ENCODE measurements around the gene GPR39. TPM values are rescaled to one million over a fixed set of nuclear protein-coding genes. Genes with fewer than 3 reads are reported as not detected.

The GPR39 gene
- polyA plus RNA-seq, 4 donors: 3.8 to 12.6 (median 5.3) TPM

DNA sequence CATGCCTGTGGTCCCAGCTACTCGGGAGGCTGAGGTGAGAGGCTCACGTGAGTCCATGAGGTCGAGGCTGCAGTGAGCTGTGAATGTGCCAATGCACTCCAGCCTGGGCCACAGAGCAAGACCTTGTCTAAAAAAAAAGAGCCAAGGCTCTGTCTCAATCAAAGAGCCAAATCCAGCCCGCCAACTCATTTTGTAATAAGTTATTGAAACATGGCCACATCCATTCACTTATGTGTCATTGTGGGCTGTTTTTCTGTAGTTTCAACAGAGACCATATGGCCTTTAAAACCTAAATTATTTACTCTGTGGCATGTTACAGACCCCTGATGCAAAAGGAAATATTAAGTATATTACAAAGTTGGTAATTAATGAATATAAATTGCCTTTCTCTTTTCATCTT is 60.8 kb downstream of the GPR39 start:
- Histone ChIP-seq H3K4me3 (ENCODE audit: low read depth in 1 of 3, low read length in 3 of 3) (no peak overlapping the region), H3K27ac (ENCODE audit: low read depth in 1 of 3, low read length in 2 of 3) (no peak overlapping the region), H3K36me3 (ENCODE audit: control insufficient read depth in 3 of 3, insufficient read depth in 2 of 3, low read depth in 1 of 3, low read length in 3 of 3) (no peaks in the 10 kb centered on the region), H3K27me3 (ENCODE audit: control insufficient read depth in 3 of 3, insufficient read depth in 3 of 3, low read length in 3 of 3) (no peaks in the 10 kb centered on the region), H3K4me1 (ENCODE audit: control insufficient read depth in 3 of 3, insufficient read depth in 2 of 3, low read depth in 1 of 3, low read length in 2 of 3) (no peaks in the 10 kb centered on the region), H3K9me3 (ENCODE audit: control insufficient read depth in 2 of 2, insufficient read depth in 1 of 2, low read depth in 1 of 2, low read length in 1 of 2) (peaks cover 0 to 14% of the 10 kb centered on the region in 2 donors)
- no peak for DNase-seq
- FAIRE-seq: no peak
- 85 to 92% (median 88%) methylated on average over 4 of the region's 4 CpGs for WGBS, 3 donors

DNA sequence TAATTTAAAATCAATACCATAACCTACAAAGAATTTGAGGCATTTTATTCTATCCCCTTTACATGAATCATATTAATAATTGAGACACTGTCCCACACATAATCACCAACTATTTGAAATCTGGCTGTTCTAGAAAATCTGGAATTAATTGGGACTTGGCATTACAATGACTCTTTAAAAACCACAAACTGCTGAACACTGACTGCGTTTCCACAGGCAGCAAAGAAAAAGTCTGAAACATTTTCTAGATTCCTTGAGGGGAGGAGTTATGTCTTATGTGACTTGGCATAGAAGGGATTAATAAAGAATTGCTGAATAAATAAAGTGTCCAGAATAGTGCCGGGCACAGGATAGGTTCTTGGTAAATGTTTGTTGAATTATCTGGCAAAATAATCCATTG is 61.4 kb downstream of the GPR39 start:
- no peak for FAIRE-seq
- no peak for DNase-seq
- peaks cover 0 to 14% of the 10 kb centered on the region in 2 donors for H3K9me3 ChIP-seq (ENCODE audit: control insufficient read depth in 2 of 2, insufficient read depth in 1 of 2, low read depth in 1 of 2, low read length in 1 of 2)
- no peak overlapping the region for H3K27ac ChIP-seq (ENCODE audit: low read depth in 1 of 3, low read length in 2 of 3)
- no peaks in the 10 kb centered on the region for H3K36me3 ChIP-seq (ENCODE audit: control insufficient read depth in 3 of 3, insufficient read depth in 2 of 3, low read depth in 1 of 3, low read length in 3 of 3)
- WGBS, 3 donors: 56 to 87% (median 67%) methylated on average over 2 of the region's 2 CpGs
- no peaks in the 10 kb centered on the region for H3K27me3 ChIP-seq (ENCODE audit: control insufficient read depth in 3 of 3, insufficient read depth in 3 of 3, low read length in 3 of 3)
- no peaks in the 10 kb centered on the region for H3K4me1 ChIP-seq (ENCODE audit: control insufficient read depth in 3 of 3, insufficient read depth in 2 of 3, low read depth in 1 of 3, low read length in 2 of 3)
- H3K4me3 ChIP-seq (ENCODE audit: low read depth in 1 of 3, low read length in 3 of 3): no peak overlapping the region

DNA sequence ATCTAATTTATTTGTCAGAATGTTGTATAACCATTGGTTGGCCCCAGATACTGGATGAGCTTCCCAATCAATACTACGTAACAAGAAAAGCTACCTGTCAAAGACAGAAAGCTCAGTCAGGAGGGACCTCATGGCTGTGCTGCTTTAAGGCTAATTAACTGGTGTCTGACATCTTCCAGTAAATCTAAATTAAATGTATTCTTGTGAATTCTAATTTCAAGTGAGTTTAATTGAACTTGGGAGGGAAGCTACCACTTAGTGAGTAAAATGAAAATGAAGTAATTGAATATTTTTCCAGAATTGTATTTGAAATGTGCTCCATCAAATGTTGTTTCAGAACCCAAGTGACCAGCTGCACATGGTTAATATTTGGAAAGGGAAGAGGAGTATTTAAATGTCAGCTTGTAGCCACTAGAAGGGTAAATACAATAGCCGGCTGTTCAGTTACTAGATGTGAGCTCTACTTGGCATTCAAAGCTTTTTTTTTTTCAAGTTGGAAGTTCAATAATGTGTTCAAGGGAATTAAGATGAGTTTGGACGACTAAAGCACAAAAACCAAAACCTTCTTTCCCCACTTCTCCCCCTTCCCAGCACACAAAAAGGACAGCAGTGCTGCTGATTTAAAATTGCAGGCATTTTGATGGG is 62.0 kb downstream of the GPR39 start:
- Histone ChIP-seq H3K9me3 (ENCODE audit: control insufficient read depth in 2 of 2, insufficient read depth in 1 of 2, low read depth in 1 of 2, low read length in 1 of 2) (peaks cover 0 to 12% of the 10 kb centered on the region in 2 donors), H3K36me3 (ENCODE audit: control insufficient read depth in 3 of 3, insufficient read depth in 2 of 3, low read depth in 1 of 3, low read length in 3 of 3) (no peaks in the 10 kb centered on the region), H3K4me3 (ENCODE audit: low read depth in 1 of 3, low read length in 3 of 3) (no peak overlapping the region), H3K27ac (ENCODE audit: low read depth in 1 of 3, low read length in 2 of 3) (no peak overlapping the region), H3K27me3 (ENCODE audit: control insufficient read depth in 3 of 3, insufficient read depth in 3 of 3, low read length in 3 of 3) (no peaks in the 10 kb centered on the region), H3K4me1 (ENCODE audit: control insufficient read depth in 3 of 3, insufficient read depth in 2 of 3, low read depth in 1 of 3, low read length in 2 of 3) (no peaks in the 10 kb centered on the region)
- DNase-seq (no peak), FAIRE-seq (no peak)
- WGBS, 3 donors: 62 to 85% (median 72%) methylated on average over 3 of the region's 3 CpGs

DNA sequence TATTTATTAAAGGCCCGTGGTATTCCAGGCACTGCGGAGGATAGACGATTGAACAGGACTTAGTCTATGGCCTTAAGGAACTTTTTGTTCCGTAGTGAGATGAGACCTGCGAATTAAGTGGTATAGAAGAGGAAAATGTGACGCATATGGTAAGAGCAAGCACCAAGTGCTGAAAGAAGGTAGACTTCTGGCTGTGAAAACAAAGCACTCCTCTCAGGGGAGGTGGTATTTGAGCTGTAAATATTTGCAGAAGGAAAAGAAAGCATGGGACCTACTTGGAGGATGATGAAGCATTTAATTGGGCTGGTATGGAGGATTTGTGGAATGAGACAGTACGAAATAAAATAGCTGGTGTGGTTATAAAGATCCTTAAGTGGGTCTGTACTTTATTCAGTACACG is 62.5 kb downstream of the GPR39 start:
- 79 to 87% (median 83%) methylated on average over 8 of the region's 8 CpGs for WGBS, 3 donors
- H3K36me3 ChIP-seq (ENCODE audit: control insufficient read depth in 3 of 3, insufficient read depth in 2 of 3, low read depth in 1 of 3, low read length in 3 of 3): no peaks in the 10 kb centered on the region
- no peaks in the 10 kb centered on the region for H3K4me1 ChIP-seq (ENCODE audit: control insufficient read depth in 3 of 3, insufficient read depth in 2 of 3, low read depth in 1 of 3, low read length in 2 of 3)
- FAIRE-seq (no peak), DNase-seq (no peak)
- H3K27me3 ChIP-seq (ENCODE audit: control insufficient read depth in 3 of 3, insufficient read depth in 3 of 3, low read length in 3 of 3): no peaks in the 10 kb centered on the region
- H3K9me3 ChIP-seq (ENCODE audit: control insufficient read depth in 2 of 2, insufficient read depth in 1 of 2, low read depth in 1 of 2, low read length in 1 of 2): peaks cover 0 to 9% of the 10 kb centered on the region in 2 donors
- no peak overlapping the region for H3K27ac ChIP-seq (ENCODE audit: low read depth in 1 of 3, low read length in 2 of 3)
- no peak overlapping the region for H3K4me3 ChIP-seq (ENCODE audit: low read depth in 1 of 3, low read length in 3 of 3)

DNA sequence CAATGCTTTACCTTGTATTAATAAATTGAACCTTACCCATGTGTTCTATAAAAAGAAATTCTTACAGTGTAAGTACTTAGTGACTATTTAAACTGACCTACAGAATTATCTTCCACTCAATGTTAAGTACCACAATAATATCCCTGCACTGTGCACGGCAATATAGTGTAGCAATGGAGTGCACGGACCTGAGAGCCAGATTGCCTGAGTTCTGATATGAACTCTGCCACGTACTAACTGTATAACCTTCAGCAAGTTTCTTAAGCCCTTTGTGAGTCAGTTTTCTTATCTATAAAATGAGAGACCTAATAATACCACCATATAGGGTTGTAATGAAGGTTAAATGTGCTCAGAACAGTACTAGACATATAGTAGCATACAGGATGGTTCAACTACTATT is 66.2 kb downstream of the GPR39 start:
- Histone ChIP-seq H3K4me1 (ENCODE audit: control insufficient read depth in 3 of 3, insufficient read depth in 2 of 3, low read depth in 1 of 3, low read length in 2 of 3) (no peaks in the 10 kb centered on the region), H3K27me3 (ENCODE audit: control insufficient read depth in 3 of 3, insufficient read depth in 3 of 3, low read length in 3 of 3) (no peaks in the 10 kb centered on the region), H3K36me3 (ENCODE audit: control insufficient read depth in 3 of 3, insufficient read depth in 2 of 3, low read depth in 1 of 3, low read length in 3 of 3) (no peaks in the 10 kb centered on the region), H3K9me3 (ENCODE audit: control insufficient read depth in 2 of 2, insufficient read depth in 1 of 2, low read depth in 1 of 2, low read length in 1 of 2) (no peaks in the 10 kb centered on the region), H3K27ac (ENCODE audit: low read depth in 1 of 3, low read length in 2 of 3) (peak overlapping the region in 1 of 3 donors; percentile 49), H3K4me3 (ENCODE audit: low read depth in 1 of 3, low read length in 3 of 3) (no peak overlapping the region)
- DNase-seq: peak; percentile 10 to 46
- WGBS, 3 donors: 66 to 78% (median 75%) methylated on average over 3 of the region's 3 CpGs
- no peak for FAIRE-seq

DNA sequence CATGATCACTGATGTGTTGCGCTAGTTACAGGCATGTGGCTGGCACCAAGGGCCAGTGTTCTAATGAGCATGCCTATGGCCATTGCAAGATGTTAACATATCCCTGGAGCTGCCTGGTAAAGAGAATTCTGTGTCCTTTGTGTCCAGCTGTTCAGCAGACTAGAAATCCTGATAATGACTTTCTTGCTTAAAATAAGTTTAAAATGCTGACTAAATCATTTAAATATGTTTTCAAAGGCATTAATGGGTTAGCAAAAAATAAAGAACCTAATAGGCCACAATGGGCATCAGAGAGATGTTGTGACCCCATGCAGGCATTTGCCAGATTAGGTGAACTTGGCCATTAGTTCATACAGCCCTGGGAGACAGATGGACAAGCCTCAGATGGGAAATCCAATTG is 67.5 kb downstream of the GPR39 start:
- no peak for FAIRE-seq

DNA sequence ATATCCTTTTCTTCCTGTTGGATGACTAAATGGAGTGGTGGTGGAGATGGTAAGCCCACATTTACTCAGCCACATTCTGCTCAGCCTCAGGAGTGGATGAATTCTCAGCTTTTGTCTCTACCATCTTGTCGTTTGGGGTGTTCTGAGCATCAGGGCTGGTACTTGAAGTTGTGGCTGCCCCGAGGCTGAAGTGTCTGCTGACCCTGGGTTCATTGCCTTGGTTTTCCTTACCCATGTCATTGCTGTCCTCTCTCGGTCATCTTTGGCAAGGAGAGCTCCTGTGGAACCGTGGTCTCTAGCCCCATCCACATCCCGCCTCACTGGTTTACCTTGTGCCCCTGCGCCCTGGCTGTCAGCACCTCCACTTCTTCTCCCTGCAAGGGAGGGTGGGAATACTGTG is 71.9 kb downstream of the GPR39 start:
- Histone ChIP-seq H3K36me3 (ENCODE audit: control insufficient read depth in 3 of 3, insufficient read depth in 2 of 3, low read depth in 1 of 3, low read length in 3 of 3) (no peaks in the 10 kb centered on the region), H3K4me3 (ENCODE audit: low read depth in 1 of 3, low read length in 3 of 3) (no peak overlapping the region), H3K9me3 (ENCODE audit: control insufficient read depth in 2 of 2, insufficient read depth in 1 of 2, low read depth in 1 of 2, low read length in 1 of 2) (peaks cover 0 to under 1% of the 10 kb centered on the region in 2 donors), H3K27me3 (ENCODE audit: control insufficient read depth in 3 of 3, insufficient read depth in 3 of 3, low read length in 3 of 3) (no peaks in the 10 kb centered on the region), H3K4me1 (ENCODE audit: control insufficient read depth in 3 of 3, insufficient read depth in 2 of 3, low read depth in 1 of 3, low read length in 2 of 3) (peaks cover 0 to 3% (median 0%) of the 10 kb centered on the region in 3 donors), H3K27ac (ENCODE audit: low read depth in 1 of 3, low read length in 2 of 3) (no peak overlapping the region)
- no peak for FAIRE-seq
- 88 to 97% (median 89%) methylated on average over 6 of the region's 6 CpGs for WGBS, 3 donors
- DNase-seq: no peak

More for the DNA sequence above, 67.5 kb downstream of the GPR39 start:
- no peak for DNase-seq
- Histone ChIP-seq H3K36me3 (ENCODE audit: control insufficient read depth in 3 of 3, insufficient read depth in 2 of 3, low read depth in 1 of 3, low read length in 3 of 3) (no peaks in the 10 kb centered on the region), H3K27me3 (ENCODE audit: control insufficient read depth in 3 of 3, insufficient read depth in 3 of 3, low read length in 3 of 3) (no peaks in the 10 kb centered on the region), H3K27ac (ENCODE audit: low read depth in 1 of 3, low read length in 2 of 3) (no peak overlapping the region), H3K9me3 (ENCODE audit: control insufficient read depth in 2 of 2, insufficient read depth in 1 of 2, low read depth in 1 of 2, low read length in 1 of 2) (no peaks in the 10 kb centered on the region), H3K4me1 (ENCODE audit: control insufficient read depth in 3 of 3, insufficient read depth in 2 of 3, low read depth in 1 of 3, low read length in 2 of 3) (no peaks in the 10 kb centered on the region), H3K4me3 (ENCODE audit: low read depth in 1 of 3, low read length in 3 of 3) (no peak overlapping the region)
- 94 to 96% (median 96%) methylated on average over 1 of the region's 1 CpG for WGBS, 3 donors

DNA sequence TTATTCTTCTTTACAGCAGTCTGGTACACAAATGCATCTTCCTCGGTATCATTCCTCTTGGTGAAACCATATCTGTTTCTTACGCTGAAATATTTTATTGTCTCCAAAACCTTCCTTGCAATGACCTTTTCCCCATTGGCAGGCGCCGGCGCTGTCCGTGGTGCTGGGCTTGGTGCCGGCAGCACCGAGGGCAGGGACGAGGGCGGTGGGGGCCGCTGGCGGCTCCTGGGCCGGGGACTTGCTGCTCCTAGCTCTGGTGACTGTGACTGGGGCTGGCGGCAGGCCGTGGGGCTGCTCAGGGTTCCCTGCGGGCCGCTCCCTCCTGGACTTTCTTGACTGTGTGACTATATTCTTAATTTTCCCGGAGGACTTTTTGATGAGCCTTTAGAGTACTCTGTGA is 72.5 kb downstream of the GPR39 start:
- no peak for FAIRE-seq
- DNase-seq: peak in 1 of 2 donors; percentile 44
- 26 to 64% (median 51%) methylated on average over 18 of the region's 18 CpGs for WGBS, 3 donors
- peaks cover 0 to 3% (median 0%) of the 10 kb centered on the region in 3 donors for H3K4me1 ChIP-seq (ENCODE audit: control insufficient read depth in 3 of 3, insufficient read depth in 2 of 3, low read depth in 1 of 3, low read length in 2 of 3)
- H3K36me3 ChIP-seq (ENCODE audit: control insufficient read depth in 3 of 3, insufficient read depth in 2 of 3, low read depth in 1 of 3, low read length in 3 of 3): no peaks in the 10 kb centered on the region
- H3K27ac ChIP-seq (ENCODE audit: low read depth in 1 of 3, low read length in 2 of 3): no peak overlapping the region
- H3K9me3 ChIP-seq (ENCODE audit: control insufficient read depth in 2 of 2, insufficient read depth in 1 of 2, low read depth in 1 of 2, low read length in 1 of 2): peaks cover 0 to 3% of the 10 kb centered on the region in 2 donors
- H3K27me3 ChIP-seq (ENCODE audit: control insufficient read depth in 3 of 3, insufficient read depth in 3 of 3, low read length in 3 of 3): no peaks in the 10 kb centered on the region
- H3K4me3 ChIP-seq (ENCODE audit: low read depth in 1 of 3, low read length in 3 of 3): no peak overlapping the region

DNA sequence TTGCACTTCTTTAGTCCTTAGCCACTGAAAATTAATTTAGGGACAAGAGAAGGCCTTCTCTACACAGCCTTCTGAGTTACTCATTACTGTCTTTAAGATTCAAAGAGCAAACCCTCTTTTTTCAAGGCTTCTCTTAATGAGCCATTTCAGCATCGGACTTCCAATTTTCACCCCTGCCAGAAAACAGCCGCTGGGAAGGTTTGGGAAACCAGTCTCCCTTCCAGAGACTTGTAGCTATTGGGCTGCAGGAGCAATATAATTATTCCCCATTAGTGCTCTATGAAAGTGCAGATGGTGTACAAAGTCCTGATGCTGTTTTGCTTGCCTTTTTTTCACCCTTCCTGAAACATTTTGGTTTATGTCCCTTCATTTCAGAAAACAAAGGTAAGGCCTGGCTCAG is 79.3 kb downstream of the GPR39 start:
- 24 to 76% (median 54%) methylated on average over 2 of the region's 2 CpGs for WGBS, 3 donors
- DNase-seq (no peak), FAIRE-seq (no peak)
- Histone ChIP-seq H3K4me3 (ENCODE audit: low read depth in 1 of 3, low read length in 3 of 3) (no peak overlapping the region), H3K27me3 (ENCODE audit: control insufficient read depth in 3 of 3, insufficient read depth in 3 of 3, low read length in 3 of 3) (no peaks in the 10 kb centered on the region), H3K9me3 (ENCODE audit: control insufficient read depth in 2 of 2, insufficient read depth in 1 of 2, low read depth in 1 of 2, low read length in 1 of 2) (peaks cover 0 to 3% of the 10 kb centered on the region in 2 donors), H3K27ac (ENCODE audit: low read depth in 1 of 3, low read length in 2 of 3) (no peak overlapping the region), H3K4me1 (ENCODE audit: control insufficient read depth in 3 of 3, insufficient read depth in 2 of 3, low read depth in 1 of 3, low read length in 2 of 3) (no peaks in the 10 kb centered on the region), H3K36me3 (ENCODE audit: control insufficient read depth in 3 of 3, insufficient read depth in 2 of 3, low read depth in 1 of 3, low read length in 3 of 3) (no peaks in the 10 kb centered on the region)
